Activated CD8-positive, alpha-beta memory T cell treated with anti-CD3 and anti-CD28 coated beads for 1 hour (primary cell): ENCODE data around the gene IPO7.
A peak's percentile ranks its signal among the peaks of the same experiment; 100 is the strongest.
"Not testable (repeated sequence)": the region's sequence is repeated elsewhere in the genome, so short reads cannot be mapped to it uniquely, and the experiment has no call there.

Experiments
- DNase-seq, 2 donors: peaks; one replicate each; pipeline ENCODE4 v3.0.0-alpha.2; 2020; ENCODE audit warnings: low read depth in 1 of 2; ENCODE audit errors: extremely low read depth in 1 of 2

The IPO7 gene

GRCh38 chr11:9397746-9398680 is 13.6 kb downstream of the IPO7 start:
- no peak for DNase-seq

- no peak for DNase-seq
Observed at GRCh38 chr11:9399466-9399865, 15.0 kb downstream of the IPO7 start.

GRCh38 chr11:9401884-9402283 is 17.4 kb downstream of the IPO7 start:
- not testable (repeated sequence) for DNase-seq

GRCh38 chr11:9428706-9429105 is 44.3 kb downstream of the IPO7 start:
- no peak for DNase-seq

GRCh38 chr11:9438611-9439010 is 54.2 kb downstream of the IPO7 start:
- DNase-seq = no peak

GRCh38 chr11:9446230-9446629 is 61.8 kb downstream of the IPO7 start:
- no peak for DNase-seq

GRCh38 chr11:9448576-9449352 is 64.3 kb downstream of the IPO7 start:
- DNase-seq = no peak

GRCh38 chr11:9452023-9452422 is 67.6 kb downstream of the IPO7 start:
- not testable (repeated sequence) for DNase-seq

GRCh38 chr11:9455722-9456121 is 71.3 kb downstream of the IPO7 start:
- no peak for DNase-seq

- DNase-seq = peak in 1 of 2 donors; percentile 2
Observed at GRCh38 chr11:9459667-9460321, 75.3 kb downstream of the IPO7 start.

- DNase-seq = peak; percentile 99 to 100
Observed at GRCh38 chr11:9460322-9461062, 76.0 kb downstream of the IPO7 start, which contains the start of gene ZNF143. TSS of gene ZNF143 (plus strand) at chr11:9461012. CDS start at chr11:9471309, 10,297 bp downstream.

GRCh38 chr11:9461063-9461759 is 76.8 kb downstream of the IPO7 start:
- peak; percentile 62 to 63 for DNase-seq

GRCh38 chr11:9461760-9462134 is 77.3 kb downstream of the IPO7 start:
- DNase-seq = no peak

GRCh38 chr11:9462172-9462799 is 77.8 kb downstream of the IPO7 start:
- no peak for DNase-seq

GRCh38 chr11:9462806-9463537 is 78.5 kb downstream of the IPO7 start:
- no peak for DNase-seq

- DNase-seq = no peak
Observed at GRCh38 chr11:9470765-9471164, 86.3 kb downstream of the IPO7 start.

- DNase-seq = no peak
Observed at GRCh38 chr11:9473408-9473807, 89.0 kb downstream of the IPO7 start.

GRCh38 chr11:9479899-9480298 is 95.4 kb downstream of the IPO7 start:
- DNase-seq = no peak
